GM23338 (cell line): ENCODE results near the gene KDM4C. TPM values are rescaled to one million over a fixed set of nuclear protein-coding genes. Genes with fewer than 3 reads are reported as not detected.

Source experiments
- ATAC-seq: fragments of 200-7000 bp; cut with Tn5 transposase; 3 replicates; pipeline ENCODE4 v1.9.1; 2020
- DNase-seq: peaks from one replicate; pipeline ENCODE4 v3.0.0-alpha.2; 2015; ENCODE audit warnings: low spot score
- H2AFZ ChIP-seq: fragments of 200-600 bp; sonication (generic); 2 replicates; pipeline ENCODE4 v1.8.0; 2016; ENCODE audit warnings: antibody characterized with exemption, mild to moderate bottlenecking, moderate library complexity
- H3F3A ChIP-seq: fragments of 200-600 bp; sonication (generic); replicated peaks from 2 replicates; pipeline ENCODE4 v1.8.0; 2017; ENCODE audit warnings: antibody characterized with exemption, mixed run types, low read depth
- H3K27ac ChIP-seq: fragments of 200-600 bp; sonication (generic); 2 replicates; pipeline ENCODE4 v1.6.1; 2016; ENCODE audit warnings: low read depth
- H3K27me3 ChIP-seq: fragments of 200-600 bp; sonication (generic); 2 replicates; pipeline ENCODE4 v1.8.0; 2016; ENCODE audit warnings: mild to moderate bottlenecking, mixed run types, moderate library complexity; ENCODE audit not compliant: insufficient read depth
- H3K36me3 ChIP-seq: fragments of 200-600 bp; sonication (generic); 2 replicates; pipeline ENCODE4 v1.8.0; 2016; ENCODE audit warnings: mild to moderate bottlenecking; ENCODE audit not compliant: insufficient read depth
- H3K4me1 ChIP-seq: fragments of 200-600 bp; sonication (generic); 2 replicates; pipeline ENCODE4 v1.8.0; 2016; ENCODE audit warnings: mild to moderate bottlenecking, moderate library complexity; ENCODE audit not compliant: insufficient read depth
- H3K4me2 ChIP-seq: fragments of 200-600 bp; sonication (generic); 2 replicates; pipeline ENCODE4 v1.7.1; 2017; ENCODE audit warnings: mixed run types
- H3K4me3 ChIP-seq: fragments of 200-600 bp; sonication (generic); 2 replicates; pipeline ENCODE4 v1.6.1; 2016; ENCODE audit warnings: mixed run types
- H3K79me2 ChIP-seq: fragments of 200-600 bp; sonication (generic); replicated peaks from 2 replicates; pipeline ENCODE4 v1.8.0; 2017; ENCODE audit warnings: mild to moderate bottlenecking; ENCODE audit not compliant: insufficient read depth
- H3K9me2 ChIP-seq: fragments of 200-600 bp; sonication (generic); 2 replicates; pipeline ENCODE4 v1.8.0; 2017; ENCODE audit not compliant: insufficient read depth
- H4K20me1 ChIP-seq: fragments of 200-600 bp; sonication (generic); replicated peaks from 2 replicates; pipeline ENCODE4 v1.8.0; 2017; ENCODE audit warnings: mild to moderate bottlenecking; ENCODE audit not compliant: insufficient read depth
- H3K27ac Mint-ChIP-seq: 2 replicates; pipeline ENCODE4 v1.8.0; 2020; ENCODE audit warnings: inconsistent platforms, mild to moderate bottlenecking, moderate library complexity, mixed read lengths
- H3K27me3 Mint-ChIP-seq: 3 replicates; pipeline ENCODE4 v1.8.0; 2022; ENCODE audit warnings: low read depth, mild to moderate bottlenecking, moderate library complexity, mixed read lengths, inconsistent platforms; ENCODE audit not compliant: insufficient read depth, poor library complexity
- H3K36me3 Mint-ChIP-seq: 3 replicates; pipeline ENCODE4 v1.8.0; 2021; ENCODE audit warnings: low read depth, mild to moderate bottlenecking, inconsistent platforms, moderate library complexity, mixed read lengths
- H3K4me1 Mint-ChIP-seq: 3 replicates; pipeline ENCODE4 v1.8.0; 2020; ENCODE audit warnings: mild to moderate bottlenecking, inconsistent platforms, mixed read lengths
- H3K4me3 Mint-ChIP-seq: 3 replicates; pipeline ENCODE4 v1.8.0; 2021; ENCODE audit warnings: moderate library complexity, mild to moderate bottlenecking, inconsistent platforms, mixed read lengths
- H3K9me3 Mint-ChIP-seq: 3 replicates; pipeline ENCODE4 v1.8.0; 2020; ENCODE audit warnings: moderate library complexity, mild to moderate bottlenecking, inconsistent platforms, mixed read lengths
- CREB1 ChIP-seq: fragments of 250-450 bp; sonication (Bioruptor Pico); IDR thresholded peaks from 2 replicates; pipeline ENCODE4 v1.5.0; 2020; ENCODE audit warnings: low read depth, mild to moderate bottlenecking, moderate library complexity
- CTCF ChIP-seq, 2 experiments: fragments of 200-600 bp in 1 of 2; sonication (generic) in 1 of 2; conservative IDR thresholded peaks; 2 replicates each; pipeline versions ENCODE4 v1.5.1 to v1.6.1; 2016 to 2017; ENCODE audit warnings: antibody characterized with exemption in 2 of 2, low read depth in 2 of 2, mild to moderate bottlenecking in 2 of 2, moderate library complexity in 1 of 2
- EZH2 ChIP-seq: fragments of 200-600 bp; sonication (generic); IDR thresholded peaks from one replicate; pipeline ENCODE4 v1.8.0; 2017; ENCODE audit warnings: antibody characterized with exemption, mild to moderate bottlenecking, low read depth; ENCODE audit not compliant: unreplicated experiment
- EZH2phosphoT487 ChIP-seq: fragments of 200-600 bp; sonication (generic); IDR thresholded peaks from one replicate; pipeline ENCODE4 v1.8.1; 2018; ENCODE audit warnings: antibody characterized with exemption; ENCODE audit not compliant: unreplicated experiment
- JUNB ChIP-seq: IDR thresholded peaks from one replicate; pipeline ENCODE4 v1.6.1; 2016; ENCODE audit warnings: antibody characterized with exemption; ENCODE audit not compliant: unreplicated experiment
- NANOG ChIP-seq: IDR thresholded peaks from 2 replicates; pipeline ENCODE4 v1.6.1; 2016; ENCODE audit warnings: antibody characterized with exemption, borderline replicate concordance
- POLR2AphosphoS5 ChIP-seq: IDR thresholded peaks from 2 replicates; pipeline ENCODE4 v1.6.1; 2016; ENCODE audit warnings: antibody characterized with exemption, low read depth
- REST ChIP-seq: IDR thresholded peaks from one replicate; pipeline ENCODE4 v1.6.1; 2018; ENCODE audit warnings: antibody characterized with exemption; ENCODE audit not compliant: unreplicated experiment
- STAT1 ChIP-seq: IDR thresholded peaks from one replicate; pipeline ENCODE4 v1.6.1; 2016; ENCODE audit warnings: antibody characterized with exemption; ENCODE audit not compliant: unreplicated experiment
- ZNF114 ChIP-seq: fragments of 250-450 bp; sonication (Bioruptor Pico); IDR thresholded peaks from 2 replicates; pipeline ENCODE4 v1.5.0; 2020; ENCODE audit warnings: mild to moderate bottlenecking, moderate library complexity
- ZNF331 ChIP-seq: fragments of 250-450 bp; sonication (Bioruptor Pico); IDR thresholded peaks from 2 replicates; pipeline ENCODE4 v1.5.0; 2020; ENCODE audit warnings: low read depth, mild to moderate bottlenecking, moderate library complexity
- polyA plus RNA-seq: library from polyadenylated mRNA; unstranded; fragments of >200 nt; fragmentation: Nextera tagmentation; extraction: Ambion mirVana; gene quantifications from 2 replicates; pipeline ENCODE4 v1.2.1, GENCODE V29; 2016
- total RNA-seq: library from RNA; depleted of rRNA; stranded (reverse); fragments of >200 nt; shearing (Covaris generic); gene quantifications from 2 replicates; pipeline ENCODE4 v1.2.3, GENCODE V29; 2014
- TF ChIP-seq, protein P1 (sequence below): fragments of 250-450 bp; sonication (Bioruptor Pico); IDR thresholded peaks from 2 replicates; pipeline ENCODE4 v1.5.0; 2020; ENCODE audit warnings: mild to moderate bottlenecking, moderate library complexity
- TF ChIP-seq, protein P2 (sequence below): IDR thresholded peaks from 2 replicates; pipeline ENCODE4 v1.6.1; 2016; ENCODE audit warnings: antibody characterized with exemption

Gene KDM4C
- total and polyA plus RNA-seq, 2 experiments from 2014 or later: 12.0 to 43.8 TPM

DNA sequence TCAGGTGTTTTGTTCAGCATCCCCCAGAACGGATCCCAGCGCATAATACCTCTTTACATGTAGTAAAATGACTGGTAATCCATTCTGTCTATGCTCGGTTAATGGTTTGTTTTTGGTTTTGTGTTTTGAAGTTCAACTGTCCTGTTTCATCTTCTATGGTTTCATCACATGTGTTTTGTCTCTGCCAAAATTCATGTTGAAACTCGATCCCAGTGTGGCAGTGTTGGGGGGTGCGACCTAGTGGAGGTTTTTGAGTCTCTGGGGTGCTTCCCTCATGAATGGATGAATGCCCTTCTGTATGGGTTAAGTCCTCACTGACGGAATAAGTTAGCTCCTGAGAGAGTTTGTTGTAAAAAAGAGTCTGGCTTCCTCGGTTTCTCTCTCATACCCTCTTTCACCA, 317.4 kb downstream of the KDM4C start:
- Histone ChIP-seq H2AFZ (no peak overlapping the region), H3K27ac (no peak overlapping the region), H3K4me2 (no peak overlapping the region), H3K4me3 (no peak overlapping the region), H3K4me1 (0 out of 2 replicates have a peak, but pooled peaks cover 3% of the 10 kb centered on the region), H3F3A (no peaks in the 10 kb centered on the region), H3K36me3 (no peaks in the 10 kb centered on the region), H3K79me2 (no peaks in the 10 kb centered on the region), H3K9me2 (no peaks in the 10 kb centered on the region), H4K20me1 (0 out of 2 replicates have a peak, but pooled peaks cover 3% of the 10 kb centered on the region), H3K27me3 (no peaks in the 10 kb centered on the region)
- no peaks in the 10 kb centered on the region for H3K9me3 Mint-ChIP-seq
- no peak overlapping the region for H3K4me3 Mint-ChIP-seq
- H3K27me3 Mint-ChIP-seq: no peaks in the 10 kb centered on the region
- H3K4me1 Mint-ChIP-seq: peaks cover 8% of the 10 kb centered on the region; the same call in 2 of the 3 replicates
- DNase-seq: no peak
- TF ChIP-seq EZH2phosphoT487 (no peak), STAT1 (no peak), ZNF114 (no peak), REST (no peak), EZH2 (no peak), NANOG (no peak), CTCF (conservative IDR thresholded peaks at IDR 0.05; ENCODE audit: low read depth in 2 of 2) (no peak), POLR2AphosphoS5 (no peak), ZNF331 (CRISPR knock-in tag) (no peak), JUNB (no peak), CREB1 (CRISPR knock-in tag) (no peak)
- TF ChIP-seq, protein P1, sequence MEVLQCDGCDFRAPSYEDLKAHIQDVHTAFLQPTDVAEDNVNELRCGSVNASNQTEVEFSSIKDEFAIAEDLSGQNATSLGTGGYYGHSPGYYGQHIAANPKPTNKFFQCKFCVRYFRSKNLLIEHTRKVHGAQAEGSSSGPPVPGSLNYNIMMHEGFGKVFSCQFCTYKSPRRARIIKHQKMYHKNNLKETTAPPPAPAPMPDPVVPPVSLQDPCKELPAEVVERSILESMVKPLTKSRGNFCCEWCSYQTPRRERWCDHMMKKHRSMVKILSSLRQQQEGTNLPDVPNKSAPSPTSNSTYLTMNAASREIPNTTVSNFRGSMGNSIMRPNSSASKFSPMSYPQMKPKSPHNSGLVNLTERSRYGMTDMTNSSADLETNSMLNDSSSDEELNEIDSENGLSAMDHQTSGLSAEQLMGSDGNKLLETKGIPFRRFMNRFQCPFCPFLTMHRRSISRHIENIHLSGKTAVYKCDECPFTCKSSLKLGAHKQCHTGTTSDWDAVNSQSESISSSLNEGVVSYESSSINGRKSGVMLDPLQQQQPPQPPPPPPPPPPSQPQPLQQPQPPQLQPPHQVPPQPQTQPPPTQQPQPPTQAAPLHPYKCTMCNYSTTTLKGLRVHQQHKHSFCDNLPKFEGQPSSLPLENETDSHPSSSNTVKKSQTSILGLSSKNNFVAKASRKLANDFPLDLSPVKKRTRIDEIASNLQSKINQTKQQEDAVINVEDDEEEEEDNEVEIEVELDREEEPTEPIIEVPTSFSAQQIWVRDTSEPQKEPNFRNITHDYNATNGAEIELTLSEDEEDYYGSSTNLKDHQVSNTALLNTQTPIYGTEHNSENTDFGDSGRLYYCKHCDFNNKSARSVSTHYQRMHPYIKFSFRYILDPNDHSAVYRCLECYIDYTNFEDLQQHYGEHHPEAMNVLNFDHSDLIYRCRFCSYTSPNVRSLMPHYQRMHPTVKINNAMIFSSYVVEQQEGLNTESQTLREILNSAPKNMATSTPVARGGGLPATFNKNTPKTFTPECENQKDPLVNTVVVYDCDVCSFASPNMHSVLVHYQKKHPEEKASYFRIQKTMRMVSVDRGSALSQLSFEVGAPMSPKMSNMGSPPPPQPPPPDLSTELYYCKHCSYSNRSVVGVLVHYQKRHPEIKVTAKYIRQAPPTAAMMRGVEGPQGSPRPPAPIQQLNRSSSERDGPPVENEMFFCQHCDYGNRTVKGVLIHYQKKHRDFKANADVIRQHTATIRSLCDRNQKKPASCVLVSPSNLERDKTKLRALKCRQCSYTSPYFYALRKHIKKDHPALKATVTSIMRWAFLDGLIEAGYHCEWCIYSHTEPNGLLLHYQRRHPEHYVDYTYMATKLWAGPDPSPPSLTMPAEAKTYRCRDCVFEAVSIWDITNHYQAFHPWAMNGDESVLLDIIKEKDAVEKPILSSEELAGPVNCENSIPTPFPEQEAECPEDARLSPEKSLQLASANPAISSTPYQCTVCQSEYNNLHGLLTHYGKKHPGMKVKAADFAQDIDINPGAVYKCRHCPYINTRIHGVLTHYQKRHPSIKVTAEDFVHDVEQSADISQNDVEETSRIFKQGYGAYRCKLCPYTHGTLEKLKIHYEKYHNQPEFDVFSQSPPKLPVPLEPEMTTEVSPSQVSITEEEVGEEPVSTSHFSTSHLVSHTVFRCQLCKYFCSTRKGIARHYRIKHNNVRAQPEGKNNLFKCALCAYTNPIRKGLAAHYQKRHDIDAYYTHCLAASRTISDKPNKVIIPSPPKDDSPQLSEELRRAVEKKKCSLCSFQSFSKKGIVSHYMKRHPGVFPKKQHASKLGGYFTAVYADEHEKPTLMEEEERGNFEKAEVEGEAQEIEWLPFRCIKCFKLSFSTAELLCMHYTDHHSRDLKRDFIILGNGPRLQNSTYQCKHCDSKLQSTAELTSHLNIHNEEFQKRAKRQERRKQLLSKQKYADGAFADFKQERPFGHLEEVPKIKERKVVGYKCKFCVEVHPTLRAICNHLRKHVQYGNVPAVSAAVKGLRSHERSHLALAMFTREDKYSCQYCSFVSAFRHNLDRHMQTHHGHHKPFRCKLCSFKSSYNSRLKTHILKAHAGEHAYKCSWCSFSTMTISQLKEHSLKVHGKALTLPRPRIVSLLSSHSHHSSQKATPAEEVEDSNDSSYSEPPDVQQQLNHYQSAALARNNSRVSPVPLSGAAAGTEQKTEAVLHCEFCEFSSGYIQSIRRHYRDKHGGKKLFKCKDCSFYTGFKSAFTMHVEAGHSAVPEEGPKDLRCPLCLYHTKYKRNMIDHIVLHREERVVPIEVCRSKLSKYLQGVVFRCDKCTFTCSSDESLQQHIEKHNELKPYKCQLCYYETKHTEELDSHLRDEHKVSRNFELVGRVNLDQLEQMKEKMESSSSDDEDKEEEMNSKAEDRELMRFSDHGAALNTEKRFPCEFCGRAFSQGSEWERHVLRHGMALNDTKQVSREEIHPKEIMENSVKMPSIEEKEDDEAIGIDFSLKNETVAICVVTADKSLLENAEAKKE (CRISPR knock-in tag): no peak
- TF ChIP-seq, protein P2, sequence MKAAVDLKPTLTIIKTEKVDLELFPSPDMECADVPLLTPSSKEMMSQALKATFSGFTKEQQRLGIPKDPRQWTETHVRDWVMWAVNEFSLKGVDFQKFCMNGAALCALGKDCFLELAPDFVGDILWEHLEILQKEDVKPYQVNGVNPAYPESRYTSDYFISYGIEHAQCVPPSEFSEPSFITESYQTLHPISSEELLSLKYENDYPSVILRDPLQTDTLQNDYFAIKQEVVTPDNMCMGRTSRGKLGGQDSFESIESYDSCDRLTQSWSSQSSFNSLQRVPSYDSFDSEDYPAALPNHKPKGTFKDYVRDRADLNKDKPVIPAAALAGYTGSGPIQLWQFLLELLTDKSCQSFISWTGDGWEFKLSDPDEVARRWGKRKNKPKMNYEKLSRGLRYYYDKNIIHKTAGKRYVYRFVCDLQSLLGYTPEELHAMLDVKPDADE: no peak
- H3K27ac Mint-ChIP-seq: no peak overlapping the region; the same call in 1 of the 2 replicates
- H3K36me3 Mint-ChIP-seq: no peaks in the 10 kb centered on the region; the same call in 2 of the 3 replicates
- ATAC-seq: peak; percentile 25; the same call in 1 of the 3 replicates
